GM12878 (cell line): ENCODE data around the gene CFAP299. TPM values are rescaled to one million over a fixed set of nuclear protein-coding genes. Genes with fewer than 3 reads are reported as not detected.
"Not testable (repeated sequence)": the region's sequence is repeated elsewhere in the genome, so short reads cannot be mapped to it uniquely, and the experiment has no call there.

Experiments used
- ATAC-seq: fragments of 200-7000 bp; cut with Tn5 transposase; 3 replicates; pipeline ENCODE4 v1.9.1; 2020; ENCODE audit warnings: mild to moderate bottlenecking, moderate library complexity
- BruUV-seq: library from RNA; stranded (reverse); fragments of 400-500 nt; replicated peaks from 2 replicates; lab custom pipeline; 2021; lab: Mats Ljungman, UMichigan
- CTCF ChIA-PET: fragments of 300-600 bp; sonication (Branson Sonifier 250); formaldehyde crosslinking; extraction: SDS; loops from one replicate; lab custom pipeline; 2021; ENCODE audit warnings: inconsistent platforms; lab: Yijun Ruan, JAX
- POLR2A ChIA-PET: fragments of 350-600 bp; formaldehyde crosslinking; extraction: SDS; loops from one replicate; lab custom pipeline; 2021; ENCODE audit warnings: inconsistent platforms; lab: Charles Lee
- RAD21 ChIA-PET: fragments of 300-600 bp; sonication (Branson Sonifier 250); formaldehyde crosslinking; loops from one replicate; lab custom pipeline; 2023; ENCODE audit warnings: antibody characterized with exemption; ENCODE audit not compliant: unreplicated experiment; lab: Charles Lee
- SMC1A ChIA-PET: fragments of 300-600 bp; sonication (Branson Sonifier 250); formaldehyde crosslinking; loops from one replicate; lab custom pipeline; 2023; ENCODE audit not compliant: unreplicated experiment, uncharacterized antibody; lab: Charles Lee
- DNase-seq: peaks from one replicate; pipeline ENCODE4 v3.0.0-alpha.2; 2011; ENCODE audit warnings: low read depth, low spot score
- FAIRE-seq: peaks from 3 replicates; lab custom pipeline; 2011; peaks lifted over from hg19 to GRCh38; lab: Jason Lieb, UNC
- H2AFZ ChIP-seq: 2 replicates; pipeline ENCODE4 v1.6.0; 2011; ENCODE audit warnings: low read depth, low read length, control low read depth; ENCODE audit not compliant: control insufficient read depth
- H3K27ac ChIP-seq: 2 replicates; pipeline ENCODE4 v1.5.1; 2011; ENCODE audit warnings: control low read depth; ENCODE audit not compliant: control insufficient read depth, insufficient read depth
- H3K27me3 ChIP-seq, 2 experiments: replicated peaks in 1 of 2; 2 replicates each; pipeline versions ENCODE4 v1.6.0 to v1.6.1; 2011; ENCODE audit warnings: low read length in 1 of 2; ENCODE audit not compliant: control insufficient read depth in 2 of 2, insufficient read depth in 2 of 2
- H3K36me3 ChIP-seq, 2 experiments: 2 replicates each; pipeline ENCODE4 v1.5.1; 2011; ENCODE audit warnings: low read length in 1 of 2; ENCODE audit not compliant: control insufficient read depth in 2 of 2, insufficient read depth in 2 of 2
- H3K4me1 ChIP-seq: 2 replicates; pipeline ENCODE4 v1.6.1; 2011; ENCODE audit warnings: mild to moderate bottlenecking, low read length, moderate library complexity, mixed read lengths; ENCODE audit not compliant: control insufficient read depth, insufficient read depth
- H3K4me2 ChIP-seq: 2 replicates; pipeline ENCODE4 v1.6.0; 2011; ENCODE audit warnings: control low read depth; ENCODE audit not compliant: control insufficient read depth, insufficient read depth
- H3K4me3 ChIP-seq: fragments of 200-600 bp; sonication (generic); 2 replicates; pipeline ENCODE4 v1.5.1; 2016
- H3K79me2 ChIP-seq: 2 replicates; pipeline ENCODE4 v1.6.0; 2011; ENCODE audit warnings: low read length; ENCODE audit not compliant: control insufficient read depth, insufficient read depth
- H3K9ac ChIP-seq: 2 replicates; pipeline ENCODE4 v1.8.0; 2011; ENCODE audit warnings: low read length, control low read depth, mixed read lengths; ENCODE audit not compliant: control insufficient read depth, insufficient read depth
- H3K9me3 ChIP-seq: replicated peaks from 3 replicates; pipeline ENCODE4 v1.5.1; 2011; ENCODE audit warnings: mild to moderate bottlenecking, low read length; ENCODE audit not compliant: control insufficient read depth, insufficient read depth
- H4K20me1 ChIP-seq: 2 replicates; pipeline ENCODE4 v1.6.0; 2011; ENCODE audit not compliant: control insufficient read depth, insufficient read depth
- EED ChIP-seq: sonication (generic); IDR thresholded peaks from 2 replicates; pipeline ENCODE4 v1.6.1; 2016; ENCODE audit warnings: antibody characterized with exemption, low read depth
- IRF3 ChIP-seq: fragments of 450-650 bp; IDR thresholded peaks from 2 replicates; pipeline ENCODE4 v1.6.1; 2014; ENCODE audit warnings: mild to moderate bottlenecking
- KDM1A ChIP-seq: fragments of 200-600 bp; sonication (generic); IDR thresholded peaks from 2 replicates; pipeline ENCODE4 v1.6.1; 2016; ENCODE audit warnings: borderline replicate concordance
- SIN3A ChIP-seq: IDR thresholded peaks from 2 replicates; pipeline ENCODE4 v1.6.1; 2012; ENCODE audit warnings: low read depth, low read length, improper control_type of control experiment
- ZNF622 ChIP-seq: fragments of 450-650 bp; IDR thresholded peaks from 2 replicates; pipeline ENCODE4 v1.6.1; 2017; ENCODE audit warnings: mild to moderate bottlenecking, inconsistent platforms
- WGBS: methylation state at CpG from one replicate; pipeline ENCODE4 v1.1.6; 2016; ENCODE audit warnings: low lambda C conversion rate; ENCODE audit not compliant: insufficient replicate concordance, insufficient coverage; ENCODE audit errors: missing lambda C conversion rate; 5-methylcytosine and 5-hydroxymethylcytosine counted together
- in situ Hi-C: fragments of 300-500 bp; cut with MboI; formaldehyde crosslinking; loops from 9 replicates; pipeline ENCODE4 v1.14.3; 2018; ENCODE audit warnings: mixed read lengths
- intact Hi-C: fragments of 100-400 bp; cut with micrococcal nuclease; formaldehyde crosslinking; loops from one replicate; pipeline ENCODE4 v1.14.2; 2022; ENCODE audit not compliant: unreplicated experiment
- polyA plus RNA-seq, 11 experiments: library from polyadenylated mRNA; depleted of rRNA in 4 of 11; unstranded in 6 of 11; stranded (reverse) in 5 of 11; fragments of >200 nt; fragmentation: Nextera tagmentation in 4 of 11; fragmentation: Illumina TruSeq in 1 of 11; extraction: Ambion mirVana in 4 of 11; extraction: Trizol in 1 of 11; gene quantifications; 1 replicate in 1 of 11; 2 replicates in 10 of 11; pipeline versions ENCODE4 v1.2.1 to v1.2.3, GENCODE V29; 2011 to 2016; ENCODE audit warnings: inconsistent platforms in 2 of 11, missing spikeins in 2 of 11, low read depth in 1 of 11
- total RNA-seq, 4 experiments: library from RNA; depleted of rRNA in 3 of 4; stranded (reverse); fragments of >200 nt in 3 of 4; fragmentation: Illumina TruSeq in 1 of 4; extraction: Trizol in 1 of 4; gene quantifications; 2 replicates each; pipeline versions ENCODE4 v1.2.1 to v1.2.3, GENCODE V29; 2013 to 2021

Gene CFAP299
- total and polyA plus RNA-seq, 10 of the 15 experiments (the other 5 are each of a cell fraction or from before 2014, with no cell fraction given): 0.06 to 0.34 TPM; not detected in 8

GRCh38 chr4:80438016-80438415 lies 102.5 kb downstream of the CFAP299 start:
- in situ Hi-C loops: no loop called here
- ChIA-PET SMC1A (interaction anchor here (1.8 to 1.9 kb wide), 2 partner anchors 12 to 14 kb away, joined by 6 to 7 read pairs; no protein-coding TSS in a partner anchor), CTCF (no interaction called here), POLR2A (no interaction called here), RAD21 (no interaction called here)
- DNase-seq (no peak), ATAC-seq (no peak), FAIRE-seq (no peak)
- H3K79me2 ChIP-seq: no peaks in the 10 kb centered on the region
- H3K36me3 ChIP-seq: no peaks in the 10 kb centered on the region
- no peak overlapping the region for H2AFZ ChIP-seq
- no peaks in the 10 kb centered on the region; the same call in 2 of the 3 replicates for H3K9me3 ChIP-seq
- no peak overlapping the region for H3K4me2 ChIP-seq
- TF ChIP-seq KDM1A (no peak), EED (no peak), IRF3 (no peak), ZNF622 (no peak), SIN3A (no peak)
- H3K9ac ChIP-seq: no peak overlapping the region
- H4K20me1 ChIP-seq: no peaks in the 10 kb centered on the region
- H3K4me1 ChIP-seq: no peaks in the 10 kb centered on the region
- intact Hi-C loops: no loop called here
- no peaks in the 10 kb centered on the region for H3K27me3 ChIP-seq
- H3K27ac ChIP-seq: no peak overlapping the region
- 0% methylated on average over 1 of the region's 1 CpG for WGBS
- no TSS peak for BruUV-seq
- no peak overlapping the region for H3K4me3 ChIP-seq

- BruUV-seq, RAD21 ChIA-PET, H3K36me3 ChIP-seq, DNase-seq, H3K9me3 ChIP-seq, H3K27ac ChIP-seq, in situ Hi-C loops, H3K79me2 ChIP-seq, POLR2A ChIA-PET, ATAC-seq, intact Hi-C loops, H3K4me1 ChIP-seq, H3K4me2 ChIP-seq, H3K27me3 ChIP-seq, H2AFZ ChIP-seq, H3K9ac ChIP-seq, FAIRE-seq, H3K4me3 ChIP-seq, H4K20me1 ChIP-seq: not testable (repeated sequence)
- ChIA-PET SMC1A (interaction anchor here (1.1 to 1.9 kb wide), 3 partner anchors 12 to 73 kb away, joined by 3 to 7 read pairs (median 6); no protein-coding TSS in a partner anchor), CTCF (interaction anchor here (0.9 to 1.0 kb wide), 2 partner anchors 75 to 596 kb away, joined by 3 read pairs; no protein-coding TSS in a partner anchor)
- 35% methylated on average over 14 of the region's 14 CpGs for WGBS
These were observed 103.9 kb downstream of the CFAP299 start for GRCh38 chr4:80439294-80440061.
